CD4-positive, alpha-beta T cell treated with Interleukin-17A for 4 hours (primary cell): Measurements from ENCODE around the gene FAN1.

Experiments used
- DNase-seq: peaks from one replicate; pipeline ENCODE4 v3.0.0-alpha.2; 2020; ENCODE audit warnings: mixed read lengths

Gene FAN1

DNA sequence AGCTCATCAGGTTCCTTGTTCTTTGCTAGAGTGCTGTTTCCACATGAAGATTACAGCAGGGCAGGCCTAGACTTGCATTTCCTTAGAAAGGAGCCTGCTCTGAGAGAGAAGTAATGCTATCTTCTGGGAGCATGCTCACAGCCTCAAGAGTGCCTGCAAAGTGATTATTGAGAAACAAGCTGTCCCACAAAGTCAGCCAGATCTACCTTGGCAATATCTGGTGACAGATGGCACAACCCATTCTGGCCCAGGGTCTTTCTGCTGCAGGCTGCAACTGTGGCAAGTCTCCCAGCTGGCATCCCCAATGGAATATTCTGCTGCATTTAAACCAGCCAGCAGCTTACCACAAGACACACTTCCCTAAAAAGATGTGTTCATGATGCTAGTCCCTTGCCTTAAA, 58.4 kb downstream of the FAN1 start:
- DNase-seq, result no peak

DNA sequence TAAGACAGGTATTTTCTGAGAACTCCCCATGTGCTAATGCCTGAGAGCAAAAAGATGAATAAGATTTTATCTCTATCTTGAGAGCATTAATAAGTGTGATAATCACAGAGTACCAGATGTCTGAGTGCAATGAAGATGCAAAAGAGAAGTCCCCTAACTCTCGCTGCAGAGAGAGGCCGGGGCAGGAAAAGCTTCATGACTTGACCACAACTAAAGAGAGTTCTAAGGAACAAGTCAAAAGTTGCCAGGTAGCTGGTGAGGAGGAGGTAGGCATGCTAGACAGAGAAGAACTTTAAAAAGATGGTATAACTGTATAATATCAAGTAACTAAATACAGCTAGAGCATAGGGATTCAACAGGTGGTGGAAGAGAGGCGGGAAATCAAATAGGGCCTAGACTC, 58.9 kb downstream of the FAN1 start:
- DNase-seq, result peak; percentile 14

DNA sequence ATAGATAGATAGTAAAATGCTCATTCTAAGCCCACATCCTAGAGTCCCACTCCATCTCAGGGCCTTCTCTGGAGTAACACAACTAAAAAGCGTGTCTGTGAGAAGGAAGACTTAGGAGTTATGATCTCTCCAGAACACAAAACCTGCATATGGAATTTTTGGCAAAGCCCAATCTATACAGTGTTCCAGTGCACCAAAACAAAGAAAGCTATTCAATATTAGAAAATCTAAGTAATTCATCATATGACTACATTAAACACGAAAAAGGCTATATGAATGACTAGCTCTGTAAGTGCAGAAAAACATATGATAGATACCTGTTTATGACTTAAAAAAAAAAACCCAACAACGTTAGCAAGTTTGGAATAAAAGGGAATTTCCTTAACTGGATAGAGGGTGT, 60.0 kb downstream of the FAN1 start:
- DNase-seq, result no peak

DNA sequence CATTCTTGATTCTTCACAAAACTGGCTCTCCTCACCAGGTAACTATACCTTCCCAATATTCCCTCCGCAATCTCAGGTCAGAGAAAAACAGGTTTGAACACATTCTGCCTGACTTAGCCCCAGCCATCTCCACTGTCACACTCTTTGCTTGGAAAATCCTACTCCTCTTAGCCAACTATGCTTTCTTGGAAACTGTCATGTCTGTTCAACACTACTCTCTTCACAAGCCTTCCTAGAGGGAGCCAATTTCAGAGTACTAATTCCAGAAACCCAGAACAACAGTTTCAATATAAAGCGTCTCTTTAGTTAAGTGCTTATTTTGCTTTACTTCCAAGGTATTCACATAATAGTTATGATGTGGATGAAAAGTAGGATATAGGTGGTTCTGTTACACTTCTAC, 66.0 kb downstream of the FAN1 start:
- no peak for DNase-seq

DNA sequence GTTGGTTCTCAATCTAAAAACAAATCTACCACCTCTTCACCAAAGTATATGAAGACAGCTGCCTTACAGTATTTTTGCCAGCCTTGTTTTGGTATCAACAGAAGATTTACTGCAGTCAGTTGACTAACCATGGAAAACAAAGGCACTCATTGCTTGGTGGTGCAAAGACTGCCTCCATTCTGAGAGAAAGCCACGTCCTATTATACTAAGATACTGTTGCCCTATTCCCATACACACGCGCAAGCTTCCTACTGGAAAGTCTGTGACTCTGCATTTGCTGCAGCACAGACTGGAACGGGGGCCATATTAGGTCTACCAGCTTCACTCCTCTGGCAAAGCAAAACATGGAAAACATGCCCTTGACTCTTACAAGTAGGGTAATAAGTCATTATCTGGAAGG, 69.7 kb downstream of the FAN1 start:
- no peak for DNase-seq

DNA sequence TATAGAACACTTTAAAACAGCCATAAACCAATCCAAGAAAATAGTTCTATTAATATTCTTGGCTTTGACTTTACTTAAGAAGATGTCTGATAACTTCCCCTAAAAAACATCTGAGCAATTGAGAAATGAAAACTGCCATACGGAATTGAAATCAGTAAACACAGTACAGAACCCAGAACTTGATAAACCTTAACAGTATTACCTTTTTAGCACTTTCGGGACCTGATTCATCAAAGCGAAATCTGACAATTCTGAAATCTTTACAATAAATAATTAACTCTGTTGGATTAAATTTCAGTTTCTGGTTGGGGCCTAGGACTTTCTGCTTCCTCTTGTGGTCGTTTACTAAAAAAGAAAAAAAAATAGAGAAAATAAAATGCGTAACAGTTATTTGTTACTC, 70.4 kb downstream of the FAN1 start:
- no peak for DNase-seq

DNA sequence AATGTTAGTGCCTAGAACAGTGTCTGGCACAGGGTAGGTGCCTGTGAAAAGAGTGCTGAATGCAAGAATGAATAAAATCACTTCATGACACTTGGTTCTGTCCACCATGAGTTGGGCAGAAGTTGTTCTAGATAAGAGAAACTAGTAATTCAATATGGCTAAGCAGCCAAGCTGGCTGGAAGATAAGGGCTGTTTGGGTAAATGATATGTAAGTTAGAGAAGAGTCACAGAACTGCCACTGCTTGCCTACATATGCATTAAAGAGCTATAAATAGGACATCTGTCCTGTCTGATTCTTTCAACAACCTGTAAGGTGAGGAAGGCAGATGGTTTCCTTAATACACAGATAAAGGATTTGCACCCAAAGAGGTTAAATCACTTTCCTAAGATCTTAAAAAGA, 74.6 kb downstream of the FAN1 start:
- DNase-seq, result no peak

DNA sequence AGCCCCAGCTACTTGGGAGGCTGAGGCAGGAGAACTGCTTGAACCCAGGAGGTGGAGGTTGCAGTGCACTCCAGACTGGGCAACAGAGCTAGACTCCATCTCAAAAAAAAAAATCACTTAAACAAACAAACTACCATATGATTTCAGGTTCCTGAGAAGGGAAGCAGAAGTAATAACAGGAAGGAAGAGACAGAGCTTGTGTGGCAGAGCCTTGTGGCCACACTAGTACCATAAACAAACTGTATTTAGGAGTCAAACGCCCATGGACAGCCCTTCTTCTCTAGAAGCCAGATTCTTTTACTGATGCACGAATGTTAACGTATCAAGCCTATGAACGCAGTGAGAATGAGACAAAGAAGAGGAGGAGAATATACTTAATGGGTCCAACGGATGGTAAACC, 75.7 kb downstream of the FAN1 start:
- no peak for DNase-seq

DNA sequence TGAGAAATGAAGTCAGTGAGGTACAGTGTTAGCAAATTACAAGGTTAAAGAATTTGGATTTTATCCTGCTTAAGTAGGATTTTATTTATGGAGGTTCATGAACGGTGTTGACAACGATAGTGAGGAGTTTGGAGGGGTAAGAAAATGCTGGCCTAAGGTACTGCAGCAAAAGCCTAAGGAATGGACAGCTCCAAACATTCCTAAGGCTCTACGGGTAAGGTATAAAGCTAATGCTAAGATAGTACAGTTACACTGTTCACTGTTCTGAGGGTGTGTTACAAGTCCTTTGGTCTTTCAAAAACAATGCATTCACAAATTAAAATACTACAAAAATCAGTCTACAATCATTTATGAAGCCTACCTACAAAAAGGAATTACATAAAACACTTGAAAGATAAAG, 80.4 kb downstream of the FAN1 start:
- DNase-seq, result no peak

DNA sequence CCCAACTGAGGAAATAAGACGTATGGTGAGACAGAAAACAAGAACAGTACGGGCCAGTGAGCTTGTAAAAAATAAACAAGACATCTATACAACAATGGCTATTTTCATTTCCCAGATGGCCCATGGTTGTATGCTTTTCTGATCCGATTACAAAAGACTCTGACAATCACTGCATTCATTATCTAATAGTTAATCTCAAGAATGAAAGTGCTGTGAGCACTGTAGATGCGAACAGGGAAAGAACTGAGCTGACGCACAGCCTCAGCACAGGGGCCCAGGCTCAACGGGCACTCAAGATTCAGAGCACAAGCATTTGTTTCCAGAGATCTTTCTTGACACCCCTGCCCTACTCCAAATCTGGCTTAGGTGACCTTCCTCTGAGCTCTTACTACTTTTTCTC, 80.8 kb downstream of the FAN1 start:
- DNase-seq, result no peak

DNA sequence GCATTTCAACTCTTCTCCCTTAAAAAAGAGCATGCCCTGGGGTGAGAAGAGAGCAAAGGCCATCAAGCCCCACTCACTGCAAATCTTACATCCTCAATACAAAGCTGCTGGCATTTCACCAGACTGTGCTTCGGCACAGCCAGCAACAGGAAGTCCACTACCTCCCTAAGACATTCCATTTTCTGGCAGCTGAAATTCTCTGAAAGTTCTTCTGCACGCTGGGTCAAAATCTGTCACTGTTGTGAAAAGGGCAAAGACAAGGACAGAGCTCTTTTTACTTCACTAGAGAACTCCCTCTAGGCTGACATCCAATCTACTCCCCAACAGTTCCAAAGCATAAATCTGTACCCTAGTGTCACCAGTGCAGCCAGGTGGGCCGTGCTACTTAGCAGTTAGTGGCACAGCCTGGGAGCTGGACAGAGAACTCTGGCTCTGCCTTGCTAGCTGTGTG, 81.4 kb downstream of the FAN1 start:
- DNase-seq, result no peak

DNA sequence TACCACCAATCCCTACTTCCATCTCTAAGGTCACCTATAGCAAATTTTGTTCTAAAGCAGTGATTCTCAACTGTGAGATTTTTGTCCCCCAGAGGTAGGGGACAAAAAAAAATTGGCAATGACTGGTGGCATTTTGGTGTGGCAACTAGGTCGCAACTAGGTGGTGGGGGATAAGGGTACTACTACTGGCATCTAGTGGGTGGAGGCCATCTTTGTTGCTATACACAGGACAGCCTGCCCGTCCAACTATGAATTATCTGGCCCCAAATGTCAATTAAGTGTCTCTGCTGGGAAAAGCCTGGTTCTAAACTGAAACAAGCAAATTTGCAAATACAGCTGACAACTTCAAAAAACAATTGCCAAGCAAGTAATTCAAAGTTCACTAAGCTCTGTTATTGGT, 86.3 kb downstream of the FAN1 start:
- DNase-seq, result no peak

DNA sequence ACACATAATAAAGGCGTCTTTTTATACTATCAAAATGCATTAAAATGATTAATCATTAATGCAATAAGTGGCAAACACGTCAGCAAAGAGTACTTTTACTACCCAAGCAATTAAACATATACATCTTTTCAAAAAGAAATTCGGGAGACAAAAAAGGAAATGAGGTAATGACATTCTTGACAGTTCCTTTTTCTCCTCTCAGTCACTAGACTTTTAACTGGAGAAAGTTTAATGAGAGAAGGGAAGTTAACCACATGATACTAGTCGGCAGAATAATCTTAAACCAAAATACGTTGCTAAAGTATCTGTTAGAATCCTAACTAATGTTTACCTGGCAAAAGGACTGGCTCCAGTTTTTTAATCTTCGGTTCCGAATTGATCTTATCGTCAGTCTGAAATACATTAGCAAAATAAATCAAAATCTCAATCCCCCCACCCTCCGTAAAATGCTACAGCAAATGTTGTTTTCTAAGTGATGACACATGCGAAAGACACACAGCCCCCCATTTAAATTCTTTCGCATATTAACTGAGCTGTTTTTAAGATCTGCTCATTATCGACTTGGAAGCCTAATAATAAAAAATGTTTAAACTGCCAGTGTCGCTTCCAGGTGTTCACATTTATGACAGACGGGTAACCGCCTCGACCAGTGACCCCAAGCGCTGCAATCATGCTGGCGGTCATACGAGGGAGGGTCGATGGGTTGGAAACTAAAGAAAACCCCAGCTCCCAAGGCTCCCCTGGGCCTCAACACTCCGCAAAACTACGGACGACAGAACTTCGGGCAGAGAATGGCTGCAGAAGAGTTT, 86.9 kb downstream of the FAN1 start:
- no peak for DNase-seq

DNA sequence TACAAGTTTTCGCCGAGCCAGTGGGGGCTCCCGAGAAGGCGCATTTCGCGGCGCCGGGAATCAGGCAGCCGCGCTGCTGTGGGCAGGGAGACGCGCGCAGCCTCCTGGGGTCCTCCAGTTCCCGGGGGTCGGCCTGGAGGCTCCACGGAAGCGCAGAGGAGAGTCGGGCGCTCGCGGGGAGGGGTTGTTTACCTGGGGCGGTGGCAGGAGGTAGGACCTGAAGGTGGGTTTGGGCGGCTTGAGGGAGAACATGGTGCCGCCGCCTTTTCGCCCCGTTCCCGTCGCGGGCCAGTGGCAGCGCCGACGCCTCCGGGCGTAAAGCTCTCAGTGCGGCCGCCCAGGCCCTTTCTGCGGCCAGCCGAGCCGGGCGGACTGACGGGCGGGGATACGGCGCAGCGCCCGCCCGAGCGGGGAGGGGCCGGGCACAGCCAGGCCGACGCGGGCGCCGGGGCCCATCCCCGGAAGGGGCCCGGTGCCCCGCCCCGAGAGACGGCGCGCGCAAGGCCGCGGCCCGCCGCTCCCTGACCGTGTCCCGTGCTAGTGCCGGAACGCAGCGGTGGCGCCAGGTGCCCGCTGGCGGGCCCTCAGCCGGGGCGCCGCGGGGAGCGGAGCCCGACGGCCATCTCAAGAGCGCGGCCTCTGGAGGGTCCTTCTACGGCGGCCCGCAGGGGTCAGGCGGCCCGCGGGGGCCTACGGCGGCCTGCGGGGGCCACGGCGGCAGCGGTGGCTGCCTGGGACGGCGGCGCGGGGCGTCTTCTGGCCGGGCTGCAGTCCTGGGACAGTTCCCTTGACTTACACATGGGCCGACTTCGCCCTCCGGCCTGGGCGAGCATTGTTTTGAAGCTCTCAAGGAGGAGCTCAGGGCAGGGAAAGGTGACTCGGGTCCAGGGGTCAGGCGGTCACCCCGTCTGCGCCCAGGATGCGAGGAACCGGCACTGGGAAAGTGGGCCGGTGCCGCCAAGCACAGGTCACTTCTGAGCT, 87.8 kb downstream of the FAN1 start, which contains the start of gene MTMR10:
Gene MTMR10 (minus strand): TSS at position 374 of the 981 bp plus-strand sequence. CDS start 122 bp downstream, at position 252.
- DNase-seq, result peak; percentile 78

DNA sequence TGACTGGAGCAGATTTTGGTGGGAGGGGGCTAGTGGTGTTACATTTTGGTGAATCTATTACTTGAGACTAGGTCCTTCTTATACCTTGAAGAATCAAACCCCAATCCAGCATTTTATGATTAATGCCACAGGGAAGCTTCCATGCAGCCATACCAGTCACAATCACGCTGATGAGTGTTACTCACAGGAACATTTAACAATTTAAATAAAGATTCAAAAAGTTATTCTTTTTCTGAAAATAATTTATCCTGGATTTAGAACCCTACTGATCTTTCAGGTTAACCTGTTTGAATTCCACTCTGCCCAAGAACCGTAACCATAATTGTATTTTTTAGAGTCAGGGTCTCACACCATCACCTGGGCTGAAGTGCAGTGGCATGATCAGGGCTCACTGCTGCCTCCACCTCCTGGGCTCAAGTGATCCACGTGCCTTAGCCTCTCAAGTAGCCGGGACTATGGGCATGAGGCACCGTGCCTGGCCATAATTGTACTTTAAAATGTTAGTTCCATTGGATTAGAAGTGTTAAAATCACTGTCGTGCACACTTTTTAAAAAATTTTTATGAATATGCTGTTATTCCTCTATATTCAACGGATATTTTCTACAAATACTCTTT, 88.6 kb downstream of the FAN1 start:
- no peak for DNase-seq
